SU-DHL-6 (cell line): ENCODE results near the gene NR2E1.
A peak's percentile ranks its signal among the peaks of the same experiment; 100 is the strongest.

Source experiments
- H2AFZ ChIP-seq: fragments of 200-600 bp; sonication (generic); 2 replicates; pipeline ENCODE4 v1.6.1; 2014; ENCODE audit warnings: low read depth, mild to moderate bottlenecking, moderate library complexity, mixed read lengths, antibody characterized with exemption, low read length; ENCODE audit not compliant: severe bottlenecking
- H3F3A ChIP-seq: fragments of 200-600 bp; shearing (Covaris generic); 2 replicates; pipeline ENCODE4 v1.6.0; 2016; ENCODE audit warnings: antibody characterized with exemption, mild to moderate bottlenecking; ENCODE audit not compliant: insufficient read depth
- H3K27ac ChIP-seq: fragments of 200-600 bp; sonication (generic); 2 replicates; pipeline ENCODE4 v1.5.1; 2016; ENCODE audit warnings: low read depth, mild to moderate bottlenecking, low read length, moderate library complexity, mixed read lengths
- H3K27me3 ChIP-seq: fragments of 200-600 bp; sonication (generic), shearing (Covaris generic); 2 replicates; pipeline ENCODE4 v1.6.0; 2014; ENCODE audit warnings: mild to moderate bottlenecking, low read length
- H3K36me3 ChIP-seq: fragments of 200-600 bp; sonication (generic); 2 replicates; pipeline ENCODE4 v1.6.1; 2014; ENCODE audit warnings: mild to moderate bottlenecking, low read length, mixed read lengths
- H3K4me2 ChIP-seq: fragments of 300-600, 200-600 bp; shearing (Covaris generic), sonication (generic); 2 replicates; pipeline ENCODE4 v1.6.0; 2014; ENCODE audit warnings: low read length, low read depth, mild to moderate bottlenecking; ENCODE audit not compliant: poor library complexity, severe bottlenecking
- H3K4me3 ChIP-seq: fragments of 200-600 bp; sonication (generic); 2 replicates; pipeline ENCODE4 v1.5.1; 2014; ENCODE audit warnings: antibody characterized with exemption, low read length, mild to moderate bottlenecking, mixed read lengths; ENCODE audit not compliant: insufficient read depth, poor library complexity, severe bottlenecking
- H3K79me2 ChIP-seq: fragments of 200-600 bp; sonication (generic); 2 replicates; pipeline ENCODE4 v1.6.1; 2014; ENCODE audit warnings: mild to moderate bottlenecking, low read length, moderate library complexity; ENCODE audit not compliant: insufficient read depth
- H3K9ac ChIP-seq: fragments of 200-600 bp; sonication (generic); 2 replicates; pipeline ENCODE4 v1.7.0; 2014; ENCODE audit warnings: mild to moderate bottlenecking, low read length
- H3K9me2 ChIP-seq: fragments of 200-600 bp; sonication (generic); replicated peaks from 2 replicates; pipeline ENCODE4 v1.6.1; 2014; ENCODE audit warnings: low read length; ENCODE audit not compliant: insufficient read depth
- H3K9me3 ChIP-seq: fragments of 200-600 bp; sonication (generic); 2 replicates; pipeline ENCODE4 v1.6.1; 2014; ENCODE audit warnings: low read length, mixed read lengths; ENCODE audit not compliant: insufficient read depth
- H4K20me1 ChIP-seq: fragments of 200-600 bp; sonication (generic); 2 replicates; pipeline ENCODE4 v1.6.1; 2014; ENCODE audit warnings: low read depth, mild to moderate bottlenecking, antibody characterized with exemption, low read length, moderate library complexity, mixed read lengths
- EZH2phosphoT487 ChIP-seq: fragments of 200-600 bp; sonication (generic), shearing (Covaris generic); conservative IDR thresholded peaks from 2 replicates; pipeline ENCODE4 v1.6.1; 2018; ENCODE audit warnings: mild to moderate bottlenecking, antibody characterized with exemption, low read length, moderate library complexity, mixed read lengths
- TF ChIP-seq, protein P1 (sequence below): fragments of 200-600 bp; sonication (generic); IDR thresholded peaks from one replicate; pipeline ENCODE4 v1.5.1; 2017; ENCODE audit warnings: antibody characterized with exemption, mild to moderate bottlenecking, low read length, moderate library complexity; ENCODE audit not compliant: insufficient read depth, poor library complexity, severe bottlenecking

Gene NR2E1

DNA sequence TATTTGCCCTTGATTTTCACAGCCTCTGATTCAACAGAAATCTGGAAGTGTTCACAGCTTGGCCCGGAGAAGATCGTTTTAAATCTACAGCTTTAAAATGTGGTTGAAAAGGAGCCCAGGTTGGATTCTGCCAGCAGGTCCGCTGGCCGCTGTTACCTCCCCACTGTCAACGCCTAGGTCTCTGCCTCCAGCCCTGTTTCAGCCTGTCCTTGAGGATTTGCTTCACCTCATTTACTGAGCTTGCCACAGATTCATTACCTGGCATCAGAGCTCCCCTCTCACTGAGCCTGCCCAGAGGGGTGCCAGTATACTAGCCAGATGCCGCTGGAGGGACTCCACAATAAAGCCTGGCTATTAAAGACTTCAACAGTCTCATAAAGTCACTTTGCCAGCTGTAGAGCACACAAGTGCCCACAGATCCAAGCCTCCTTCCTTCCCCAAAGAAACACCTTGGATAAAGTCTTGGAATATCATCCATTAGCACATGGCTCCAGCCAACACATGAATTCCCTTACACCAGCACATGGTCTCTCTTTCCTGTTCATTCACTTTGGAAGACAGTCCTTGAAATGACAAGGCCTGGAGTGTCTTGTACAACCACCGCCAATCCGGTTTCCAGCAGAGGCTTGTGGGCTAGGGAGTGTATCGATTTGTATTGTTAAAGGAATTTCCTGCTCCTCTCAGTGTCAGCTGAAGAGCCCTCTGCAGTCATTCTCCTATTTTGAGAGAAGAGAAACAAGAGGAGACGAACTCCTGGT lies 9.5 kb upstream of the NR2E1 start:
- no peaks in the 10 kb centered on the region for H3K9me3 ChIP-seq
- H3K27me3 ChIP-seq: no peaks in the 10 kb centered on the region
- TF ChIP-seq, protein P1, sequence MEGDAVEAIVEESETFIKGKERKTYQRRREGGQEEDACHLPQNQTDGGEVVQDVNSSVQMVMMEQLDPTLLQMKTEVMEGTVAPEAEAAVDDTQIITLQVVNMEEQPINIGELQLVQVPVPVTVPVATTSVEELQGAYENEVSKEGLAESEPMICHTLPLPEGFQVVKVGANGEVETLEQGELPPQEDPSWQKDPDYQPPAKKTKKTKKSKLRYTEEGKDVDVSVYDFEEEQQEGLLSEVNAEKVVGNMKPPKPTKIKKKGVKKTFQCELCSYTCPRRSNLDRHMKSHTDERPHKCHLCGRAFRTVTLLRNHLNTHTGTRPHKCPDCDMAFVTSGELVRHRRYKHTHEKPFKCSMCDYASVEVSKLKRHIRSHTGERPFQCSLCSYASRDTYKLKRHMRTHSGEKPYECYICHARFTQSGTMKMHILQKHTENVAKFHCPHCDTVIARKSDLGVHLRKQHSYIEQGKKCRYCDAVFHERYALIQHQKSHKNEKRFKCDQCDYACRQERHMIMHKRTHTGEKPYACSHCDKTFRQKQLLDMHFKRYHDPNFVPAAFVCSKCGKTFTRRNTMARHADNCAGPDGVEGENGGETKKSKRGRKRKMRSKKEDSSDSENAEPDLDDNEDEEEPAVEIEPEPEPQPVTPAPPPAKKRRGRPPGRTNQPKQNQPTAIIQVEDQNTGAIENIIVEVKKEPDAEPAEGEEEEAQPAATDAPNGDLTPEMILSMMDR: no peak
- TF ChIP-seq EZH2phosphoT487: no peak
- no peaks in the 10 kb centered on the region for H3F3A ChIP-seq
- H3K4me3 ChIP-seq: no peak overlapping the region
- H3K9ac ChIP-seq: no peak overlapping the region
- no peak overlapping the region for H2AFZ ChIP-seq
- no peak overlapping the region for H3K27ac ChIP-seq
- no peaks in the 10 kb centered on the region for H4K20me1 ChIP-seq
- H3K9me2 ChIP-seq: no peaks in the 10 kb centered on the region
- no peak overlapping the region for H3K4me2 ChIP-seq
- no peaks in the 10 kb centered on the region for H3K79me2 ChIP-seq
- no peaks in the 10 kb centered on the region for H3K36me3 ChIP-seq

DNA sequence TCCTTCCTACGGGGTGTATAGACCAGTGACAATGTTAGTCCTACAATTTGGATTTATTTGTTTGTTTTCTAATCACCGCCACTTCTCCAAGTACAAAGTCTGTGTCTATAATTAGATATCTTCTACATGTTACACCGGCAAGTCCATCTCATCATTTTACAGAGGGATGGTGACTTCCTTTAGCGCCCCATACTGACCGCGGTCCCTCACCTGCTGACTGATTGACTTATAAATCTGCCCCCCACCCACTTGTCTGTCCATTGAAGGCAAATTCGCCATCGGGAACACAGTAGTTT lies 8.9 kb upstream of the NR2E1 start:
- Histone ChIP-seq H3K36me3 (no peaks in the 10 kb centered on the region), H3K79me2 (no peaks in the 10 kb centered on the region), H3K27me3 (no peaks in the 10 kb centered on the region), H3K9ac (no peak overlapping the region), H4K20me1 (no peaks in the 10 kb centered on the region), H3F3A (no peaks in the 10 kb centered on the region), H3K27ac (no peak overlapping the region), H3K9me3 (no peaks in the 10 kb centered on the region), H3K4me2 (no peak overlapping the region), H3K9me2 (no peaks in the 10 kb centered on the region), H2AFZ (no peak overlapping the region), H3K4me3 (no peak overlapping the region)
- TF ChIP-seq, protein P1: no peak
- TF ChIP-seq EZH2phosphoT487: no peak

DNA sequence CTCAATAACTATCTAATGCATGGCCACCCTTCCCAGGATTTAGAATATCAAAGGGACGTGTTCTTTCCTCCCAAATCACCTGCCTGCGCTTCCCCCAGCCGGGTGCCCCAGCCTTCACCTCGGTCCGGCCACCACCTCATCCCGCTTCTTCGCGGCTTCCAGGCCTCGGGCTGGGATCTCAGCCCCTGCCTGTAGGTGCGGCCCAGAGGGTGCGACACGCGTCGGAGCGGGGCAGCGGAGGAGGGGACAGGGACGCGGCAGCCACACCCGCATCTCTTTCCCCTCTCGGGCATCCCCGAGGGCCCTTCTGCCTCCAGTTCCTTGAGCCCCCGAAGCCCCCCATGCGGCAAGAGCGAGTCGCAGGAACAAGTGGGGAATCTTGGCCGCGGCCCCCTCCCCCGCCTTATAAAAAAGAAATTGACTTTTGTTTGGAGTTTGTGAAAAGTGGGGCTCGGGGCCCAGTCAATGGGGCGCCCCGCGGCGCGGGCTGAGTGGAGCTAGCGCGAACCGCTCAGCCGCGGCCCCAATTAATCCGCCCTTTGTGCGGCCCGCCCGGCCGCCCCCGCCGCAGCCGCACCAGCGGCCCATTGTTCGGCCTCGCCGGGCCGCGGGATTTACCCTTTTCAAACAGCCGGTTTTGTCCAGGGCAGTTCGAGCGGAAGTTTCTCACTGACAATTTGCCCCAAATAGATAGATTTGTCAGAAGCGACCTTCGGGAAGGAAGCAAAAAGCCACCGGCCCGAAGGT lies 8.4 kb upstream of the NR2E1 start:
- Histone ChIP-seq H3K9ac (0 out of 2 replicates have a peak overlapping the region, but pooled peaks have one; percentile 9), H3K4me2 (peak overlapping the region; percentile 45), H3K79me2 (no peaks in the 10 kb centered on the region), H4K20me1 (no peaks in the 10 kb centered on the region), H3K27me3 (no peaks in the 10 kb centered on the region), H3K9me3 (no peaks in the 10 kb centered on the region), H3F3A (no peaks in the 10 kb centered on the region), H3K9me2 (no peaks in the 10 kb centered on the region), H3K36me3 (no peaks in the 10 kb centered on the region), H2AFZ (no peak overlapping the region), H3K4me3 (peak overlapping the region; percentile 27), H3K27ac (no peak overlapping the region)
- TF ChIP-seq EZH2phosphoT487: peak; percentile 90
- TF ChIP-seq, protein P1: no peak
